HUES64 (cell line): ENCODE results near the gene CSNK1G2. TPM values are rescaled to one million over a fixed set of nuclear protein-coding genes. Genes with fewer than 3 reads are reported as not detected.

ENCODE experiments used
- H3K27ac ChIP-seq: 2 replicates; pipeline ENCODE4 v1.7.0; 2013; ENCODE audit warnings: low read depth, low read length, inconsistent platforms
- H3K27me3 ChIP-seq: 2 replicates; pipeline ENCODE4 v1.6.1; 2013; ENCODE audit warnings: mild to moderate bottlenecking, low read length; ENCODE audit not compliant: insufficient read depth
- H3K36me3 ChIP-seq: 2 replicates; pipeline ENCODE4 v1.6.1; 2013; ENCODE audit warnings: mild to moderate bottlenecking, low read length; ENCODE audit not compliant: insufficient read depth
- H3K4me1 ChIP-seq: 2 replicates; pipeline ENCODE4 v1.6.1; 2013; ENCODE audit warnings: mild to moderate bottlenecking, low read length, moderate library complexity; ENCODE audit not compliant: insufficient read depth
- H3K4me3 ChIP-seq: 2 replicates; pipeline ENCODE4 v1.5.1; 2013; ENCODE audit warnings: mild to moderate bottlenecking, low read length, moderate library complexity
- H3K9ac ChIP-seq: 2 replicates; pipeline ENCODE4 v1.6.1; 2013; ENCODE audit warnings: mild to moderate bottlenecking, low read depth, low read length
- H3K9me3 ChIP-seq: 2 replicates; pipeline ENCODE4 v1.6.1; 2013; ENCODE audit warnings: low read depth, low read length; ENCODE audit not compliant: insufficient read depth
- WGBS: fragments of 150-250, 120-280 bp; methylation state at CpG from one replicate; pipeline ENCODE4 v1.1.7; 2013; ENCODE audit warnings: missing lambda C conversion rate; 5-methylcytosine and 5-hydroxymethylcytosine counted together
- polyA plus RNA-seq, 2 experiments: library from polyadenylated mRNA; stranded (reverse); fragments of 50-300 nt; gene quantifications; one replicate each; pipeline ENCODE4 v1.2.3, GENCODE V29; 2013

The CSNK1G2 gene
- polyA plus RNA-seq (2013, experiment 1 of 2): 82.3 TPM
- 92.0 TPM for polyA plus RNA-seq (2013, experiment 2 of 2)

DNA sequence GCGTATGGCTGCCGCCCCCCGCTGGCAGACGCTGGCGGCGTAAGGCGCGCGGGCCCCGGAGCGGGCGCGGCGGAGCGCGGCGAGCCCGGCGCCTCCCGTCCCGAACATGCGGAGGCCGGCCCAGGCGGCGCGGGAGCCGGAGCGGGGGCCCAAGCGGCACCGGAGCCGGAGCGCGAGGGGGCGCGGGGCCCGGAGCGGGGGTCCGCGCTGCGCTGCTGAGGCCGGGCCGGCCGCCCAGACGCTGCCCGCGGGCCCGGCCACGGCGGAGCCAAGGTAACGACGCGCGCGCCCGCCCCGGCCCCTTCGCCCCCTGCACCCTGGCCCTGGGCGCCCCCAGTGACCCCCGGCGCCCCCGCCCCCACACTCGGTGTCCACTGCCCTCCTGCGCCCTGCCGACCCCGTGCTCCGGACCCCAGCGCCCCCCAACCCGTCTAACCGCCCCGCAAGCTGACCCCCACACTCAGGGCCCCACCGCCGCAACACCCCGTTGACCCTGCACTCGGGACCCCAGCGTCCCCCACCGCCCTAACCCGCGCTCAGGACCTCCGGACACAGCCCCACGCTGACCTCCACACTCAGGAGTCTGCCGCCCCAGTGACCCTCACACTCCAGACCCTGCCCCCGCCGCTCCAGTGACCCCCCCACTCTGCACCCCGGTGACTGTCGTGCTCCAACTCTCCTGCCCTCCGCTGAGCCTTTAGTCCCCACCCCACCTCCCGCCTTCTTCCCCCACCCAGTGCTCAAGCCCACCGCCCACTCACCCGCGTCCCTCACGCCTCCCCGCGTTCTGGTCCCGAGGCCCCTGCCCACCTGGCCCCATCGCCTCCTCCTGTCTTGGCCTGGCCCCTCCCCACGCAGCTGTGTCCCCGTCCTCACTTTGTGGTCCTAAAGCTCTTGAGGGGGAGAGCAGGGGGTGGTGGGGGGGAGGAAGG, at the start of gene CSNK1G2:
Gene CSNK1G2 (plus strand): TSS at position 27 of the 932 bp plus-strand sequence. CDS start 28,601 bp downstream, outside the sequence.
- under 1% methylated on average over 97 of the region's 97 CpGs for WGBS
- peaks cover 10% of the 10 kb centered on the region for H3K4me1 ChIP-seq
- peak within 1 kb of the TSS; percentile 94 for H3K27ac ChIP-seq
- H3K4me3 ChIP-seq: peak within 1 kb of the TSS; percentile 97
- H3K9me3 ChIP-seq: no peaks in the 10 kb centered on the region
- H3K9ac ChIP-seq: peak within 1 kb of the TSS; percentile 83
- no peaks in the 10 kb centered on the region for H3K27me3 ChIP-seq
- H3K36me3 ChIP-seq: no peaks in the 10 kb centered on the region

DNA sequence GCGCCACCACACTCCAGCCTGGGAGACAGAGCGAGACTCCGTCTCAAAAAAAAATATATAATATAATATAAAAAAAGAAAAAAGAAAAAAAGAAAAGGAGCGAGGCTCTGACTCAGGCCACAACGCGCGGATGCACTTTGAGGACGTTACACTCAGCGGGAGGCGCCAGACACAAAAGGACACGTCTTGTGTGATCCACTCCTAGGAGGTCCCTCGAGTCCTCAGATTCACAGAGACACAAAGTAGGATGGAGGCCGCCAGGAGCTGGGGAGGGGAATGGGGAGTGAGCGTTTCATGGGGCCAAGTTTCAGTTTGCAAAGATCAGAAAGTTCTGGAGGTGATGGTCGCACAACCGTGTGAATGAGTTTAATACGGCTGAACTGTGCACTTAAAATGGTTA, 47.2 kb upstream of the CSNK1G2 start:
- 64% methylated on average over 15 of the region's 17 CpGs for WGBS
- H3K27me3 ChIP-seq: no peaks in the 10 kb centered on the region

GRCh38 chr19:1896508-1896907, 44.5 kb upstream of the CSNK1G2 start:
- Histone ChIP-seq H3K9me3 (no peaks in the 10 kb centered on the region), H3K27me3 (no peaks in the 10 kb centered on the region), H3K4me3 (no peak overlapping the region), H3K36me3 (no peaks in the 10 kb centered on the region), H3K27ac (no peak overlapping the region), H3K4me1 (0 out of 2 replicates have a peak, but pooled peaks cover 2% of the 10 kb centered on the region), H3K9ac (no peak overlapping the region)
- 92% methylated on average over 13 of the region's 13 CpGs for WGBS

More for the DNA sequence above, 47.2 kb upstream of the CSNK1G2 start:
- Histone ChIP-seq H3K4me3 (no peak overlapping the region), H3K9ac (no peak overlapping the region), H3K4me1 (0 out of 2 replicates have a peak, but pooled peaks cover 2% of the 10 kb centered on the region), H3K36me3 (no peaks in the 10 kb centered on the region), H3K27ac (no peak overlapping the region), H3K9me3 (no peaks in the 10 kb centered on the region)

DNA sequence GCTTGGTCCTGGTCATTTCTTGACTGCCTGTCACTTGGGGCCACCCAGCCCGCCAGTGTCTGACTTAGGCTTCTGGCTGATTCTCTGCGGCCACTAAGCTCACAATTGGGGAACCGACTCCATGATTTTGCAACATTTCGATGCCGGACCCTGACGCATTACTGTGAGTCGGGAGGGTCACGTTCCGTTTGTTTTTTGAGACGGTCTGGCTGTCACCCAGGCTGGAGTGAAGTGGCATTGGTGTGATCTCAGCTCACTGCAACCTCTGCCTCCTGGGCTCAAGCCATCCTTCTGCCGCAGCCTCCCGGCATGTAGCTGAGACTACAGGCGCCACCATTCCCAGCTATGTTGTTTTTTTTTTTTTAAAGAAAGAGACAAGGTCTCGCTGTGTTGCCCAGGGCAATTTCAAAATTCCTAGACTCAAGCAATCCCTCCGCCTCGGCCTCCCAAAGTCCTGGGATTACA, 39.0 kb upstream of the CSNK1G2 start:
- Histone ChIP-seq H3K9ac (no peak overlapping the region), H3K36me3 (peaks cover 5% of the 10 kb centered on the region), H3K4me3 (no peak overlapping the region), H3K9me3 (no peaks in the 10 kb centered on the region), H3K4me1 (peaks cover 14% of the 10 kb centered on the region), H3K27me3 (no peaks in the 10 kb centered on the region), H3K27ac (no peak overlapping the region)
- 93% methylated on average over 16 of the region's 16 CpGs for WGBS

DNA sequence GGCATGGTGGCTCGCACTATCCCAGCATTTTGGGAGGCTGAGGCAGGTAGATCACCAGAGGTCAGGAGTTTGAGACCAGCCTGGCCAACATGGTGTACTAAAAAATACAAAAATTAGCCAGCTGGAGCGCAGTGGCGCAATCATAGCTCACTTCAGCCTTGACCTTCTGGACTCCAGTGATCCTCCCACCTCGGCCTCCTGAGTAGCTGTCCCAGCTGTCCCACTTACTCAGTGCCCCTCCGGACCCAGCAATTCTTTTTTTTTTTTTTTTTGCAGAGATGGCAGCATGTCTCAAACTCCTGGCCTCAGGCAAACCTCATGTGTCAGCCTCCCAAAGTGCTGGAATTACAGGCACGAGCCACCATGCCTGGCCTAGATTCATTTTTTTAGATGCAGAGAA, 38.0 kb upstream of the CSNK1G2 start:
- no peaks in the 10 kb centered on the region for H3K27me3 ChIP-seq
- H3K4me1 ChIP-seq: peaks cover 12% of the 10 kb centered on the region
- no peak overlapping the region for H3K4me3 ChIP-seq
- peaks cover 5% of the 10 kb centered on the region for H3K36me3 ChIP-seq
- no peak overlapping the region for H3K9ac ChIP-seq
- 88% methylated on average over 6 of the region's 6 CpGs for WGBS
- H3K9me3 ChIP-seq: no peaks in the 10 kb centered on the region
- no peak overlapping the region for H3K27ac ChIP-seq

GRCh38 chr19:1904860-1905109, 36.2 kb upstream of the CSNK1G2 start:
- Histone ChIP-seq H3K27me3 (no peaks in the 10 kb centered on the region), H3K4me3 (peak overlapping the region; percentile 66), H3K4me1 (peaks cover 12% of the 10 kb centered on the region), H3K36me3 (peaks cover 8% of the 10 kb centered on the region), H3K9ac (peak overlapping the region; percentile 60), H3K9me3 (no peaks in the 10 kb centered on the region), H3K27ac (peak overlapping the region; percentile 84)
- 47% methylated on average over 8 of the region's 8 CpGs for WGBS

DNA sequence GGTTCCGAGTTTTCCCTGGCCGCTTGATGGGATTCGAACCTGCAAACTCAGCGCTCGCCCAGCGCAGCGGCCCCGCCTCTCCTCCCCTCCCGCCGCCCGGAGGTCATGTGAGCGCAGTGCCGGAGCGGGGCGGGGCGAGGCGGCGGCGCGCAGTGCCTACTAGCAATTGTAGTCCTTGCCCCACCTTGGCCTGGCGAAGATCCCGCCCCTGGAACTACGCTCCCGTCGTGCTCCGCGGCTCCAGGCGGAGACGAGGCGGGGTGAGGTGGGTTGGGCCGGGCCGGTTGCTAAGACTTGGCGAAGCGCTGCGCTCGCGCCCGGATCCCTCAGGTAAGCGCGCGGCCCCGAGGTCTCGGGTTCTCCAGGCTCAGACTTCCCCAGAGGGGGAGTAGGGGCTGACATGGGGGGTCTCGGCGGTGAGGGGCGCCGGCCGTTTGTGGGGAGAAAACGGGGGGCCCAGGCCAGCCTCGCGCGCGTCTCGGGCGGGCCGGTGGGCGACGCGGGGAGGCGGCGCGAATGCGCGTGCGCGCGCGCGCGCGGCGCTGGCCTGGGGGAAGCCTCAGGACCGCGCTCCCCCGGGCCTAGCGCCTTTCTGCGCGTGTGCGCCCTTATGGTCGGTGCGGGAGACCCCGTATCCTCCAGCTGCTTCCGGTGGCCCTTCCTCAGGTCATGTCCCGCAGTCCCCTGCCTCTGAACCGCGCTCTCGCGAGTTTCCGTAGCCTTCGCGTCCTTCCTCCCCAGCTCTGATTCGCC, 35.7 kb upstream of the CSNK1G2 start, which contains the start of the genes ADAT3 and SCAMP4:
Gene ADAT3 (plus strand): TSS at position 290 of the 753 bp plus-strand sequence. CDS start 6,649 bp downstream, outside the sequence.
Gene SCAMP4 (plus strand): TSS at position 290 of the 753 bp plus-strand sequence. CDS start 9,621 bp downstream, outside the sequence.
- no peaks in the 10 kb centered on the region for H3K27me3 ChIP-seq
- peak within 1 kb of the TSS; percentile 91 for H3K27ac ChIP-seq
- 1% methylated on average over 92 of the region's 92 CpGs for WGBS
- H3K4me1 ChIP-seq: peaks cover 12% of the 10 kb centered on the region
- peak within 1 kb of the TSS; percentile 66 for H3K4me3 ChIP-seq
- H3K9me3 ChIP-seq: no peaks in the 10 kb centered on the region
- peaks cover 8% of the 10 kb centered on the region for H3K36me3 ChIP-seq
- H3K9ac ChIP-seq: peak within 1 kb of the TSS; percentile 89

DNA sequence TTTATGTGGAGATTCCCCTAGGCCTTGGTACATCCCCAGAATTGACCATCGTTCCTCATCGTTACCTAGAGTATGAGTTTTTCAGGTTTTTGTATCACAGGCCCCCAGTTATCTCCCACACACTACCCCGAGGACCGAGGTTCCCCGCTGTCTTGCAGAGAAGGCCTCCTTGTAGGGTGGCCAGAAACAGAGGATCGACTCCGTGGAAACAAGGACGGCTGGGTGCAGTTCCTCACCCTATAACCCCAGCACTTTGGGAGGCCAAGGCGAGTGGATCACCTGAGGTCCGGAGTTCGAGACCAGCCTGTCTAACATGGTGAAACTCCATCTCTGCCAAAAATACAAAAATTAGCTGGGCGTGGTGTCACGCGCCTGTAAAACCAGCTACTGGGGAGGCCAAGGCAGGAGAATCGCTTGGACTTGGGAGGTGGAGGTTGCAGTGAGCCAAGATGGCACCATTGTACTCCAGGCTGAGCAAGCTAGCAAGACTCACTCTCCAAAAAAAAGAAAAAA, 35.1 kb upstream of the CSNK1G2 start:
- Histone ChIP-seq H3K9ac (peak overlapping the region; percentile 89), H3K9me3 (no peaks in the 10 kb centered on the region), H3K4me3 (peak overlapping the region; percentile 66), H3K27ac (peak overlapping the region; percentile 91), H3K4me1 (peaks cover 12% of the 10 kb centered on the region), H3K36me3 (peaks cover 8% of the 10 kb centered on the region), H3K27me3 (no peaks in the 10 kb centered on the region)
- WGBS: 88% methylated on average over 15 of the region's 15 CpGs

GRCh38 chr19:1906985-1907562, 33.9 kb upstream of the CSNK1G2 start:
- no peak overlapping the region for H3K9ac ChIP-seq
- no peaks in the 10 kb centered on the region for H3K9me3 ChIP-seq
- H3K27me3 ChIP-seq: no peaks in the 10 kb centered on the region
- H3K36me3 ChIP-seq: peaks cover 9% of the 10 kb centered on the region
- H3K4me3 ChIP-seq: no peak overlapping the region
- H3K4me1 ChIP-seq: peaks cover 12% of the 10 kb centered on the region
- WGBS: 90% methylated on average over 10 of the region's 10 CpGs
- H3K27ac ChIP-seq: no peak overlapping the region

DNA sequence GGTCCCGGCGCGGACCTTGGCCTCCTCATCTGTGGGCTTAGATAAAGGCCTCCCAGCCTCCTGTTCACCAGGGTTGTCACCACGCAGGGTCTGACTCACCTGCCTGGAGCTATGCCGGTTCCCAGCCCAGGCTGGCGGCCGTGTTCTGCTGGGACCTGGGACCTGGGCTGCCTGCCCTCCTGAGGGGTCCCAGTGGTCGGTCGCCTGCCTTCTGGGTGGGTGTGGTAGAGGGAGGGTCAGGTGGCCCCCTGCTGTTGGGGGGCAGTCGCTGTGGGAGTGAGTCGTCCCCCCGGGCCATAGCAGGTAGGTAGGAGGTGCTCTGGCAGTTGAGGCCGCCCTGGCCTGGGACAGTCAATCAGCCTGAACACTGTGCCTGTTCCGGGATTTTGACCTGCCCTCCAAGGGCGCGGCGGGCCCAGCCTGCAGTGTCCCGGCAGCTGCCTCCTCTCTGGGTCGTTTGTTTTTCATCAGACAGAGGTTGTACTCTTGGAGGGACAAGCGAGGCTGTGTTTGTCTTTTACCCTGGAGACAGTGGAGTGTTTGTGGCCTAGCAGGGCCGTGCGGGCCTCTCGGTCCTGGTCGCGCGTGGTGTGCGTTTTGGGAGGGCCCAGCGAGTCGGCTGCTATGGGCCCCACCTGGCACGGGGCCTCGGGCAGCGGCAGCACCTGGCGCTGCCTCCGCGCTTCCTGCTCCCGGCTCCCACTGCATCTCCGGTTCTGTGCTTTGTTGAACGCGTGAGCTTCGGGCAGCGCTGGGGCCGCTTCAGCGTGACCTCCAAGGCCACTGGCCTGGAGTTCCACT, 33.2 kb upstream of the CSNK1G2 start:
- Histone ChIP-seq H3K27me3 (no peaks in the 10 kb centered on the region), H3K36me3 (peaks cover 12% of the 10 kb centered on the region), H3K27ac (no peak overlapping the region), H3K9me3 (no peaks in the 10 kb centered on the region), H3K9ac (no peak overlapping the region), H3K4me3 (no peak overlapping the region), H3K4me1 (peaks cover 12% of the 10 kb centered on the region)
- 93% methylated on average over 43 of the region's 43 CpGs for whole genome bisulfite sequencing
